Astrocyte (in vitro differentiated cells and primary cell): ENCODE data around the gene INAFM1. TPM values are rescaled to one million over a fixed set of nuclear protein-coding genes. Genes with fewer than 3 reads are reported as not detected.
A peak's percentile ranks its signal among the peaks of the same experiment; 100 is the strongest.
"Not testable (repeated sequence)": the region's sequence is repeated elsewhere in the genome, so short reads cannot be mapped to it uniquely, and the experiment has no call there.

Experiments
- DNase-seq: peaks from one replicate; pipeline ENCODE4 v3.0.0-alpha.2; 2010; ENCODE audit warnings: low read depth
- FAIRE-seq: peaks from 2 replicates; lab custom pipeline; 2011; peaks lifted over from hg19 to GRCh38; lab: Jason Lieb, UNC
- H2AFZ ChIP-seq: 2 replicates; pipeline ENCODE4 v1.6.0; 2012; ENCODE audit warnings: low read depth, low read length, inconsistent platforms
- H3K27ac ChIP-seq: 2 replicates; pipeline ENCODE4 v1.5.1; 2011; ENCODE audit warnings: low read depth, low read length, inconsistent platforms
- H3K27me3 ChIP-seq: 2 replicates; pipeline ENCODE4 v1.6.0; 2011; ENCODE audit warnings: low read length, inconsistent platforms; ENCODE audit not compliant: insufficient read depth
- H3K36me3 ChIP-seq: 2 replicates; pipeline ENCODE4 v1.5.1; 2011; ENCODE audit warnings: low read length, inconsistent platforms; ENCODE audit not compliant: insufficient read depth
- H3K4me1 ChIP-seq: 2 replicates; pipeline ENCODE4 v1.5.1; 2011; ENCODE audit warnings: low read length, inconsistent platforms; ENCODE audit not compliant: insufficient read depth
- H3K4me2 ChIP-seq: 2 replicates; pipeline ENCODE4 v1.6.0; 2012; ENCODE audit warnings: low read length, inconsistent platforms
- H3K4me3 ChIP-seq: 2 replicates; pipeline ENCODE4 v1.5.1; 2011; ENCODE audit warnings: low read depth, mild to moderate bottlenecking, low read length, inconsistent platforms; ENCODE audit not compliant: insufficient read depth
- H3K79me2 ChIP-seq: 2 replicates; pipeline ENCODE4 v1.6.0; 2012; ENCODE audit warnings: mild to moderate bottlenecking, low read length, inconsistent platforms; ENCODE audit not compliant: insufficient read depth
- H3K9ac ChIP-seq: 2 replicates; pipeline ENCODE4 v1.6.0; 2012; ENCODE audit warnings: mild to moderate bottlenecking, low read length, inconsistent platforms
- H3K9me3 ChIP-seq: 2 replicates; pipeline ENCODE4 v1.5.1; 2012; ENCODE audit warnings: low read depth, mild to moderate bottlenecking, low read length, inconsistent platforms; ENCODE audit not compliant: insufficient read depth
- H4K20me1 ChIP-seq: 2 replicates; pipeline ENCODE4 v1.6.0; 2012; ENCODE audit warnings: low read length, inconsistent platforms; ENCODE audit not compliant: insufficient read depth
- H3K27ac Mint-ChIP-seq: one replicate; pipeline ENCODE4 v1.8.0; 2021; ENCODE audit warnings: mild to moderate bottlenecking, mixed read lengths; ENCODE audit not compliant: unreplicated experiment
- H3K27me3 Mint-ChIP-seq: one replicate; pipeline ENCODE4 v1.8.0; 2021; ENCODE audit warnings: low read depth, mixed read lengths; ENCODE audit not compliant: unreplicated experiment
- H3K36me3 Mint-ChIP-seq: one replicate; pipeline ENCODE4 v1.8.0; 2021; ENCODE audit warnings: low read depth, mixed read lengths; ENCODE audit not compliant: unreplicated experiment
- H3K4me1 Mint-ChIP-seq: one replicate; pipeline ENCODE4 v1.8.0; 2021; ENCODE audit warnings: low read depth, mixed read lengths; ENCODE audit not compliant: unreplicated experiment
- H3K4me3 Mint-ChIP-seq: one replicate; pipeline ENCODE4 v1.8.0; 2021; ENCODE audit warnings: mild to moderate bottlenecking, moderate library complexity, mixed read lengths; ENCODE audit not compliant: unreplicated experiment
- H3K9me3 Mint-ChIP-seq: one replicate; pipeline ENCODE4 v1.8.0; 2021; ENCODE audit warnings: mild to moderate bottlenecking, mixed read lengths; ENCODE audit not compliant: unreplicated experiment
- EZH2 ChIP-seq: IDR thresholded peaks from 2 replicates; pipeline ENCODE4 v1.6.1; 2012; ENCODE audit warnings: mild to moderate bottlenecking, low read length, inconsistent platforms; ENCODE audit not compliant: insufficient read depth
- total RNA-seq: library from RNA; stranded (reverse); gene quantifications from 2 replicates; pipeline ENCODE4 v1.2.1, GENCODE V29; 2021
- TF ChIP-seq, protein P1 (sequence below): IDR thresholded peaks from 2 replicates; pipeline ENCODE4 v1.5.1; 2011; ENCODE audit warnings: low read depth, mild to moderate bottlenecking, inconsistent platforms, low read length, moderate library complexity; ENCODE audit not compliant: insufficient read depth

Gene INAFM1
- total RNA-seq, 1 donor from 2014 or later, result 23.6 TPM

DNA sequence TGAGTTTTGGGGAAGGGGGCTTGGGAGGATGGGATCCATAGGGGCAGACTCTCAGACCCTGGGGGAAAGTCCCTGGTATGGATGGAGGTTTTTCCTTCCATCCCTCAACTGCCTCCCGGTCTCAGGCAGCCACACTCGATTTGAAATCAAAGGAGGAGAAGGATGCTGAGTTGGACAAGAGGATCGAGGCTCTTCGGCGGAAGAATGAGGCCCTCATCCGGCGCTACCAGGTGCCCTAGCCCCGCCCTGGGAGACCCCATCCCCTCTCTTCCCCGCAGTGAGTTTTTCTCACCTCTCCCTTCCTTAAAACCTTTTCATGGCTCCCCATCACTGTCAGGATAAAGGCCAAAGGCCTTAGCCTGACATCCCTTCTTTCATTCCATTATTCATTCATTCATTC lies 16.3 kb upstream of the INAFM1 start:
- peak overlapping the region; percentile 93 for H3K4me2 ChIP-seq
- peak overlapping the region; percentile 87 for H3K9ac ChIP-seq
- Mint-ChIP-seq H3K27me3 (no peaks in the 10 kb centered on the region), H3K36me3 (peaks cover 23% of the 10 kb centered on the region), H3K9me3 (no peaks in the 10 kb centered on the region), H3K4me3 (peak overlapping the region; percentile 94), H3K27ac (peak overlapping the region; percentile 98), H3K4me1 (peaks cover 31% of the 10 kb centered on the region)
- H4K20me1 ChIP-seq, result peaks cover 32% of the 10 kb centered on the region
- no peaks in the 10 kb centered on the region for H3K27me3 ChIP-seq
- peak overlapping the region; percentile 86 for H3K27ac ChIP-seq
- no peak overlapping the region for H2AFZ ChIP-seq
- H3K79me2 ChIP-seq, result peaks cover 53% of the 10 kb centered on the region
- no peaks in the 10 kb centered on the region for H3K9me3 ChIP-seq
- no peak for TF ChIP-seq EZH2
- TF ChIP-seq, protein P1, sequence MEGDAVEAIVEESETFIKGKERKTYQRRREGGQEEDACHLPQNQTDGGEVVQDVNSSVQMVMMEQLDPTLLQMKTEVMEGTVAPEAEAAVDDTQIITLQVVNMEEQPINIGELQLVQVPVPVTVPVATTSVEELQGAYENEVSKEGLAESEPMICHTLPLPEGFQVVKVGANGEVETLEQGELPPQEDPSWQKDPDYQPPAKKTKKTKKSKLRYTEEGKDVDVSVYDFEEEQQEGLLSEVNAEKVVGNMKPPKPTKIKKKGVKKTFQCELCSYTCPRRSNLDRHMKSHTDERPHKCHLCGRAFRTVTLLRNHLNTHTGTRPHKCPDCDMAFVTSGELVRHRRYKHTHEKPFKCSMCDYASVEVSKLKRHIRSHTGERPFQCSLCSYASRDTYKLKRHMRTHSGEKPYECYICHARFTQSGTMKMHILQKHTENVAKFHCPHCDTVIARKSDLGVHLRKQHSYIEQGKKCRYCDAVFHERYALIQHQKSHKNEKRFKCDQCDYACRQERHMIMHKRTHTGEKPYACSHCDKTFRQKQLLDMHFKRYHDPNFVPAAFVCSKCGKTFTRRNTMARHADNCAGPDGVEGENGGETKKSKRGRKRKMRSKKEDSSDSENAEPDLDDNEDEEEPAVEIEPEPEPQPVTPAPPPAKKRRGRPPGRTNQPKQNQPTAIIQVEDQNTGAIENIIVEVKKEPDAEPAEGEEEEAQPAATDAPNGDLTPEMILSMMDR, result no peak
- peaks cover 27% of the 10 kb centered on the region for H3K4me1 ChIP-seq
- H3K36me3 ChIP-seq, result peaks cover 16% of the 10 kb centered on the region
- DNase-seq (no peak), FAIRE-seq (no peak)
- H3K4me3 ChIP-seq, result peak overlapping the region; percentile 65

DNA sequence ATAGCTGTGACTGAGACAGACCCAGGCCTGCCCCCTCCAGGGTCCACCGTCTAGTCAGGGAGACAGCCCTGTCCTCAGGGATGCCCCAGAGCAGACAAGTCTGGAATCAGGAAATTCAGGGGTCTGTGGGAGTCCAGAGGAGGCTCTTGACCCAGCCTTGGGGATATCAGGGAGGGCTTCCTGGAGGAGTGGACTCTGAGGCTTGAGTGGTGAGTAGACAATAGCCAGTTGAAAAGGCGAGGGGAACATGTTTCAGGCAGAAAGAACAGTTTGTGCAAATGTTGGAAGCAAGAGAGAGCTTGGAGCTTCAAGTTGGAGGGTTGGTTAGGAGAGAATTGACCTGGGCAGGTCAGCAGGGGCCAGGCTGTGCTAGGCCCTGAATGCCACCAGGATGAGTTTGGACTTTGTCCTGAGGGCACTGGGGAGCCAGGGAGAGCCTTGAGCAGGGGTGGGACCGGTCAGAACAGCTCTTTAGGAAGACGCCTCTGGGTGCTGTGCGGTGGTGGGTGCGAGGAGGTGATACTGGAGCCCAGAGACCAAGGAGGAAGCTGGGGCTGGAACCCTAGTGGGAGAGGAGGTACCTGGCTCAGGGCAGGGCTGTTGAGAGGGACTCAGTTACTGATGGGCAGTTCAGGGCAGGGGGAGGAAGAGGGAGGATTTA lies 15.7 kb upstream of the INAFM1 start:
- Histone ChIP-seq H3K27ac (no peak overlapping the region), H3K9me3 (no peaks in the 10 kb centered on the region), H2AFZ (no peak overlapping the region), H3K4me3 (no peak overlapping the region), H3K27me3 (no peaks in the 10 kb centered on the region), H3K36me3 (peaks cover 16% of the 10 kb centered on the region), H3K4me1 (peaks cover 24% of the 10 kb centered on the region), H4K20me1 (peaks cover 32% of the 10 kb centered on the region), H3K4me2 (peak overlapping the region; percentile 93), H3K79me2 (peaks cover 54% of the 10 kb centered on the region), H3K9ac (peak overlapping the region; percentile 87)
- no peaks in the 10 kb centered on the region for H3K27me3 Mint-ChIP-seq
- TF ChIP-seq, protein P1, result no peak
- TF ChIP-seq EZH2, result no peak
- peaks cover 29% of the 10 kb centered on the region for H3K4me1 Mint-ChIP-seq
- FAIRE-seq, result no peak
- H3K4me3 Mint-ChIP-seq, result peak overlapping the region; percentile 94
- peak overlapping the region; percentile 98 for H3K27ac Mint-ChIP-seq
- no peak for DNase-seq
- peaks cover 23% of the 10 kb centered on the region for H3K36me3 Mint-ChIP-seq
- no peaks in the 10 kb centered on the region for H3K9me3 Mint-ChIP-seq

DNA sequence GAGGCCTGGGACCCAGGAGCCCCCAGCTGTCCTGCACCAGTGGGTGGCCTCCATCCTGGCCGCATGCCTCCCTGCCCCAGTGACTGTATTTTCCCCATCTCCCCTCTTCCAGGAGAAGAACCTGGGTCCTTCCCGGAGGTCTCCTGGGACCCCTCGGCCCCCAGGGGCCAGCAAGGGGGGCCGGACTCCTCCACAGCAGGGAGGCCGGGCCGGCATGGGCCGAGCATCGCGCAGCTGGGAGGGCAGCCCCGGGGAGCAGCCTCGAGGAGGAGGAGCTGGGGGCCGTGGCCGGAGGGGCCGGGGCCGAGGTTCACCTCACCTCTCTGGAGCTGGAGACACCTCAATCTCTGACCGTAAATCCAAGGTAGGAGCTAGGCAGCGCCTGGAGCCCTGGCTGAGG lies 14.2 kb upstream of the INAFM1 start:
- no peak overlapping the region for H3K4me2 ChIP-seq
- Mint-ChIP-seq H3K4me3 (peak overlapping the region; percentile 2), H3K27me3 (no peaks in the 10 kb centered on the region), H3K36me3 (peaks cover 27% of the 10 kb centered on the region), H3K9me3 (no peaks in the 10 kb centered on the region), H3K4me1 (peaks cover 28% of the 10 kb centered on the region), H3K27ac (no peak overlapping the region)
- DNase-seq (no peak), FAIRE-seq (no peak)
- TF ChIP-seq, protein P1, result no peak
- no peak for TF ChIP-seq EZH2
- peaks cover 22% of the 10 kb centered on the region for H3K4me1 ChIP-seq
- peak overlapping the region; percentile 38 for H3K9ac ChIP-seq
- H4K20me1 ChIP-seq, result peaks cover 39% of the 10 kb centered on the region
- no peak overlapping the region for H3K4me3 ChIP-seq
- H3K9me3 ChIP-seq, result no peaks in the 10 kb centered on the region
- peaks cover 24% of the 10 kb centered on the region for H3K36me3 ChIP-seq
- H2AFZ ChIP-seq, result no peak overlapping the region
- peaks cover 61% of the 10 kb centered on the region for H3K79me2 ChIP-seq
- no peaks in the 10 kb centered on the region for H3K27me3 ChIP-seq
- H3K27ac ChIP-seq, result no peak overlapping the region

DNA sequence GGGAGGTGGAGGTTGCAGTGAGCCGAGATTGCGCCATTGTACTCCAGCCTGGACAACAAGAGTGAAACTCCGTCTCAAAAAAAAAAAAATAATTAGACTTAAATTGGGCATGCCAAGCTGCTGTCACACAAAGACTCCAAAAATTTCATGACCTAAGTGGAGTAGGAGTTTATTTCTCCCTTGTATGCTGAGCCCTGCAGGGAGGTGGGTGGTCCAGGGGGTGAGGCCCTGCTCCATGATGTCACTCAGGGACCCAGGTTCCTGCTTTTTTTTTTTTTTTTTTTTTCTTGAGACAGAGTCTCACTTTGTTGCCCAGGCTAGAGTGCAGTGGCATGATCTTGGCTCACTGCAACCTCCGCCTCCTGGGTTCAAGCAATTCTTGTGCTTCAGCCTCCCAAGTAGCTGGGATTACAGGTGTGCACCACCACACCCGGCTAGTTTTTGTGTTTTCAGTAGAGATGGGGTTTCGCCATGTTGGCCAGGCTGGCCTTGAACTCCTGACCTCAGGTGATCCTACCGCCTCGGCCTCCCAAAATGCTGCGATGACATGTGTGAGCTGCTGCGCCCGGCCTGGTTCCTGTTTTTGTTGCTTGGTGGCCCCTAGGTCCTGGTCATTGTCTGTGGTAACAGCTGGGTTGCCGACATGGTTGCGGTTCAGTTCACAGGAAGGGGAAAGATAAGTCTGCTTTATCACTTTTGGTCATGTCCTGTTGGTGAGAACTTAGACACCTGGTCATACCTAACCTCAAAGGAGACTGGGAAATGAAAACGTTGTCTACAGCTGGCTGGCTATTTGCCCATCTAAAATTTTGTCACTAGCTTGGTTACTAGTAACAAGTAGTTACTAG lies 12.5 kb upstream of the INAFM1 start:
- not testable (repeated sequence) for H3K9me3 Mint-ChIP-seq, H3K4me3 Mint-ChIP-seq, H3K4me3 ChIP-seq, H3K9ac ChIP-seq, DNase-seq, H3K27ac ChIP-seq, H3K4me2 ChIP-seq, FAIRE-seq, H3K27me3 Mint-ChIP-seq, H3K9me3 ChIP-seq, H3K27me3 ChIP-seq, H2AFZ ChIP-seq, H3K27ac Mint-ChIP-seq
- H3K4me1 Mint-ChIP-seq, result peaks cover 28% of the 10 kb centered on the region
- H3K36me3 ChIP-seq, result peaks cover 25% of the 10 kb centered on the region
- H3K36me3 Mint-ChIP-seq, result peaks cover 36% of the 10 kb centered on the region
- H3K79me2 ChIP-seq, result peaks cover 65% of the 10 kb centered on the region
- peaks cover 16% of the 10 kb centered on the region for H3K4me1 ChIP-seq
- H4K20me1 ChIP-seq, result peaks cover 45% of the 10 kb centered on the region
